Transverse colon (tissue), 4 donors: ENCODE measurements around the gene TTC9B. TPM values are rescaled to one million over a fixed set of nuclear protein-coding genes. Genes with fewer than 3 reads are reported as not detected.

Experiments used
- DNase-seq: peaks from one replicate; pipeline ENCODE4 v3.0.0-alpha.2; 2019
- H3K27ac ChIP-seq, 4 donors: fragments of 200-600 bp; sonication (generic); 2 replicates each; pipeline ENCODE4 v1.5.1; 2016 to 2018; ENCODE audit warnings: inconsistent platforms in 4 of 4
- H3K27me3 ChIP-seq: fragments of 200-600 bp; sonication (generic); 2 replicates; pipeline ENCODE4 v1.5.1; 2017; ENCODE audit warnings: inconsistent platforms
- H3K36me3 ChIP-seq, 4 donors: fragments of 200-600 bp; sonication (generic); 2 replicates each; pipeline ENCODE4 v1.5.1; 2017 to 2019; ENCODE audit warnings: inconsistent platforms in 4 of 4
- H3K4me1 ChIP-seq, 4 donors: fragments of 200-600 bp; sonication (generic); 2 replicates each; pipeline ENCODE4 v1.5.1; 2017 to 2020; ENCODE audit warnings: inconsistent platforms in 4 of 4
- H3K4me3 ChIP-seq, 4 donors: fragments of 200-600 bp; sonication (generic); 1 replicate in 1 of 4; 2 replicates in 3 of 4; pipeline versions ENCODE4 v1.5.1 to v1.6.1; 2017 to 2019; ENCODE audit warnings: inconsistent platforms in 4 of 4
- H3K9me3 ChIP-seq, 2 donors: fragments of 200-600 bp; sonication (generic); 2 replicates each; pipeline ENCODE4 v1.5.1; 2017 to 2019; ENCODE audit warnings: inconsistent platforms in 2 of 2
- EP300 ChIP-seq: sonication (generic); formaldehyde crosslinking; IDR thresholded peaks from one replicate; pipeline ENCODE4 v1.6.1; 2017; ENCODE audit warnings: antibody characterized with exemption, low read depth
- POLR2A ChIP-seq: fragments of 450-650 bp; IDR thresholded peaks from one replicate; pipeline ENCODE4 v1.6.1; 2016; ENCODE audit warnings: antibody characterized with exemption, mild to moderate bottlenecking, moderate library complexity
- POLR2AphosphoS5 ChIP-seq, 3 donors: sonication (generic); formaldehyde crosslinking; IDR thresholded peaks; one replicate each; pipeline ENCODE4 v1.6.1; 2016; ENCODE audit warnings: antibody characterized with exemption in 3 of 3
- WGBS, 2 donors: methylation state at CpG; one replicate each; pipeline ENCODE4 v1.1.5; 2018; ENCODE audit warnings: low coverage in 1 of 2; 5-methylcytosine and 5-hydroxymethylcytosine counted together
- in situ Hi-C, 4 donors: fragments of 200-750 bp; cut with MboI; loops; one replicate each; pipeline versions ENCODE4 v1.15.0 to v1.15.1; 2017; ENCODE audit warnings: low sequenced_read_pairs in 3 of 4, low pct_ligation_motif_present in 1 of 4, low pct_unique_long_range_greater_than_20kb in 1 of 4
- intact Hi-C: fragments of 100-400 bp; cut with DNase I; formaldehyde crosslinking; loops from one replicate; pipeline ENCODE4 v1.15.1; 2023; ENCODE audit warnings: low total_unique reads
- total RNA-seq, 4 donors: library from RNA; depleted of rRNA; stranded (reverse); fragments of >200 nt; gene quantifications; one replicate each; pipeline ENCODE4 v1.1.0, GENCODE V29; 2016
- TF ChIP-seq, protein P1 (sequence below), 5 experiments: fragments of 200-600 bp in 3 of 5; fragments of 450-650 bp in 2 of 5; sonication (generic) in 3 of 5; IDR thresholded peaks; 1 replicate in 2 of 5; 2 replicates in 3 of 5; pipeline ENCODE4 v1.5.1; 2016 to 2017; ENCODE audit warnings: antibody characterized with exemption in 5 of 5, inconsistent platforms in 3 of 5, mild to moderate bottlenecking in 2 of 5, moderate library complexity in 1 of 5

TTC9B gene
- total RNA-seq, 4 donors from 2014 or later = not detected

DNA sequence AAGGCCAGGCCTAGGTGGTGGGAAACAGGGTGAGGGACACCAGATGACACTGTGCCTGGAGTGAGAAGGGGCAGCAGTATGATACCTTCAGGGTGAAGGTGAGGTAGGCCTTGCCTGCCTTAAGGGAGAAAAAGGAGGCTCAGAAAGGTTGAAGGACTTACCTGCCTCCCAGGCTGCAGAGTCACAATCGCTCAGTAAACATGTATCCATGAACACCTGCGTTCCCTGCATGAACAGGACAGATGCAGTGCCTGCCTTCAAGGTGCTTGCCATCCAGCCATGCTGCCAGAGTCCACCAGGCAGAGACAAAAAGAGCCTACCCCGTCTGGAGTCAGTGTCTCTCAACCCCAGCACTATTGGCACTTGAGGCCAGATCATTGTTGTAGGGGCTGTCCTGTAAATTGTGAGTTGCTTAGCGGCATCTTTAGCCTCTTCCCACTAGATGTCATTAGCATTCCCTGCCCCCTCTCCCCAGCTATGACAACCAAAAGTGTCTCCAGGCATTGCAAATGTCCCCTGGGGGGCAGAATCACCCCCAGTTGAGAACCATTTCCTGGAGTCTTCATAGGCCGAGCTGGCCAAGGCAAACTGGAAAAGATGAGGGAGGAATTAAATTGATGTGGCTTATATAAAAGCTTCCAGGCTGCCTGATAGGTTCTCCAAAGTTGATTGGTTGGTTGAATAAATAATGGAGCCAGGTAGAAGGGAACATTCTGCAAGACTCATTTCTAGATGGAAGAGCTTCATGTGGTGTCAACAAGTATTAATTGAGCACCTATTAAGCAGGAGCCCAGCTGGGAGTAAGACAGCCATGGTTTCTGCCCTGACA, 25.2 kb downstream of the TTC9B start:
- Histone ChIP-seq H3K27me3 (no peaks in the 10 kb centered on the region), H3K36me3 (no peaks in the 10 kb centered on the region), H3K4me1 (peaks cover 6 to 26% (median 16%) of the 10 kb centered on the region in 4 donors), H3K27ac (no peak overlapping the region), H3K4me3 (no peak overlapping the region), H3K9me3 (no peaks in the 10 kb centered on the region)
- intact Hi-C loops = loop anchor here (2.0 kb wide), 1 partner anchor 28 kb away; no protein-coding TSS in a partner anchor
- WGBS, 2 donors = 85 to 86% methylated on average over 1 to 5 of the region's 5 CpGs
- in situ Hi-C loops = no loop called here
- TF ChIP-seq, protein P1, sequence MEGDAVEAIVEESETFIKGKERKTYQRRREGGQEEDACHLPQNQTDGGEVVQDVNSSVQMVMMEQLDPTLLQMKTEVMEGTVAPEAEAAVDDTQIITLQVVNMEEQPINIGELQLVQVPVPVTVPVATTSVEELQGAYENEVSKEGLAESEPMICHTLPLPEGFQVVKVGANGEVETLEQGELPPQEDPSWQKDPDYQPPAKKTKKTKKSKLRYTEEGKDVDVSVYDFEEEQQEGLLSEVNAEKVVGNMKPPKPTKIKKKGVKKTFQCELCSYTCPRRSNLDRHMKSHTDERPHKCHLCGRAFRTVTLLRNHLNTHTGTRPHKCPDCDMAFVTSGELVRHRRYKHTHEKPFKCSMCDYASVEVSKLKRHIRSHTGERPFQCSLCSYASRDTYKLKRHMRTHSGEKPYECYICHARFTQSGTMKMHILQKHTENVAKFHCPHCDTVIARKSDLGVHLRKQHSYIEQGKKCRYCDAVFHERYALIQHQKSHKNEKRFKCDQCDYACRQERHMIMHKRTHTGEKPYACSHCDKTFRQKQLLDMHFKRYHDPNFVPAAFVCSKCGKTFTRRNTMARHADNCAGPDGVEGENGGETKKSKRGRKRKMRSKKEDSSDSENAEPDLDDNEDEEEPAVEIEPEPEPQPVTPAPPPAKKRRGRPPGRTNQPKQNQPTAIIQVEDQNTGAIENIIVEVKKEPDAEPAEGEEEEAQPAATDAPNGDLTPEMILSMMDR (IDR thresholded peaks at IDR 0.05) = no peak
- no peak for TF ChIP-seq POLR2AphosphoS5 (IDR thresholded peaks at IDR 0.05)
- no peak for TF ChIP-seq EP300
- no peak for TF ChIP-seq POLR2A
- DNase-seq = no peak

DNA sequence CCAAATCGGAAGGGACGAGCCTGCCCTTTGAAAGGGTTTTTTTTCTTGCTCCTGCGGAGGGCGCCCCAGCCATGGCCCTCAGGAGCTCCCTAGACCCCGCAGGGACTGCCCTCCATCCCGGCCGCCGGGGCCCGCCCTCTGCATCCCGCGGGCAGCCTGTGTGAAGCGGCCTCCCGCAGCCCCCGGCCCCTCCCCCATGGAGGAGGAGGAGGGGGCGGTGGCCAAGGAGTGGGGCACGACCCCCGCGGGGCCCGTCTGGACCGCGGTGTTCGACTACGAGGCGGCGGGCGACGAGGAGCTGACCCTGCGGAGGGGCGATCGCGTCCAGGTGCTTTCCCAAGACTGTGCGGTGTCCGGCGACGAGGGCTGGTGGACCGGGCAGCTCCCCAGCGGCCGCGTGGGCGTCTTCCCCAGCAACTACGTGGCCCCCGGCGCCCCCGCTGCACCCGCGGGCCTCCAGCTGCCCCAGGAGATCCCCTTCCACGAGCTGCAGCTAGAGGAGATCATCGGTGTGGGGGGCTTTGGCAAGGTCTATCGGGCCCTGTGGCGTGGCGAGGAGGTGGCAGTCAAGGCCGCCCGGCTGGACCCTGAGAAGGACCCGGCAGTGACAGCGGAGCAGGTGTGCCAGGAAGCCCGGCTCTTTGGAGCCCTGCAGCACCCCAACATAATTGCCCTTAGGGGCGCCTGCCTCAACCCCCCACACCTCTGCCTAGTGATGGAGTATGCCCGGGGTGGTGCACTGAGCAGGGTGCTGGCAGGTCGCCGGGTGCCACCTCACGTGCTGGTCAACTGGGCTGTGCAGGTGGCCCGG, 26.1 kb downstream of the TTC9B start:
- H3K36me3 ChIP-seq = no peaks in the 10 kb centered on the region
- WGBS, 2 donors = 31% methylated on average over 19 of the region's 62 CpGs; no CpG with 5 or more reads in 1 of the 2 donors
- H3K4me1 ChIP-seq = peaks cover 6 to 26% (median 16%) of the 10 kb centered on the region in 4 donors
- H3K9me3 ChIP-seq = no peaks in the 10 kb centered on the region
- TF ChIP-seq POLR2A = no peak
- peak overlapping the region; percentile 95 to 99 (median 98) for H3K27ac ChIP-seq
- in situ Hi-C loops (no loop called here), intact Hi-C loops (loop anchor here (2.0 kb wide), 1 partner anchor 29 kb away; no protein-coding TSS in a partner anchor)
- H3K4me3 ChIP-seq = peak overlapping the region; percentile 77 to 95 (median 92)
- H3K27me3 ChIP-seq = no peaks in the 10 kb centered on the region
- peak; percentile 37 for DNase-seq

DNA sequence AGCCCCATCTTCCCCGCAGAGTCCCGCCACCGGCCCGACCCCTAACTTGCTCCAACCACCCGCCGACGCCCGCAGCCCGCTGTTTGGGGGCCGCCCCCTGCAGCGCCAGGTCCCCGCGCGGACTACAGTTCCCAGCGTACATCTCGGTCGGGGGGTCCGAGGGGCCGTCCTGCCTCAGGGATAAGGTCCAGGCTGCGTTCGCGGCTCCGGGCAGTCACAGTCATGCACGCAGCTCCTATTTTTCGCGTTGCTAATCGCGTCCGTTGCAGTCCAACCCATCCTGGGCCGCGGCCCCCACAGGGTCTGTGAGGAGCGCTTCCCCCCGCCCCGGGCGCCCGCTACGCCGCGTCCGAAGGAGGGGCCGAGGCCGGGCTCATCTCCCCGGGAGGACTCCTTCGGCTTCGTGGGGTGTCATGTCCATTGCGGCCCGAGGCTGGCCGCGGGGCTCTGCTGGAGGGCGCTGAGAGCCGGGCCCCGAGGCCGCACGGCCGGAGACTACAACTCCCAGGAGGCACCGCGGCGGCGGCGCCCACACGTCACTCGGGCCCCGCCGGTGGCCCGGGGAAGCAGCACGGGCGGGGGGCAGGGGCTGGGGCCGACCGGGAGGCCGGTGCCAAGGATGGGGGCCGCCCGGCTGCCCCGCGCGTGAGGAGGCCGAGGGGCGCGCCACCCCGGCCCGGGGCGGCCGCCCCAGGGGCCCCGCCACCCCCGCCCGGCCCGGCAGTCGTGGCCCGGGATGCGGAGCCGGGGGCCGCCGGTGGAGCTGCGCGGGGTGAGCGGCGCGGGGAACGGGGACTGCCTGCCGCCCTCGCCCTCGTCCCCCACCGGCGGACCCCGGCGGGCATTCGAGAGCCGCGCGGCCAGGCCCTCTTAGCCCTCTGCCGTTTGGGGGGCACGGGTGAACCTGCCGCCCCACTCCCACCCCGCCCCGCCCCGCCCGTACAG, 27.0 kb downstream of the TTC9B start, which contains the start of gene MAP3K10:
TSS of gene MAP3K10 (plus strand) at position 536 of the 945 bp plus-strand sequence. CDS start 606 bp downstream, outside the sequence.
- Histone ChIP-seq H3K36me3 (no peaks in the 10 kb centered on the region), H3K27ac (peak within 1 kb of the TSS; percentile 95 to 99 (median 98)), H3K4me1 (peaks cover 6 to 26% (median 16%) of the 10 kb centered on the region in 4 donors), H3K4me3 (peak within 1 kb of the TSS; percentile 77 to 96 (median 92)), H3K27me3 (no peaks in the 10 kb centered on the region), H3K9me3 (no peaks in the 10 kb centered on the region)
- intact Hi-C loops = no loop called here
- TF ChIP-seq POLR2A (no peak), POLR2AphosphoS5 (IDR thresholded peaks at IDR 0.05) (peak in 1 of 3 donors; percentile 26)
- in situ Hi-C loops = no loop called here
- DNase-seq = peak; percentile 78
- 0% methylated on average over 23 of the region's 116 CpGs; no CpG with 5 or more reads in 1 of the 2 donors for WGBS, 2 donors

DNA sequence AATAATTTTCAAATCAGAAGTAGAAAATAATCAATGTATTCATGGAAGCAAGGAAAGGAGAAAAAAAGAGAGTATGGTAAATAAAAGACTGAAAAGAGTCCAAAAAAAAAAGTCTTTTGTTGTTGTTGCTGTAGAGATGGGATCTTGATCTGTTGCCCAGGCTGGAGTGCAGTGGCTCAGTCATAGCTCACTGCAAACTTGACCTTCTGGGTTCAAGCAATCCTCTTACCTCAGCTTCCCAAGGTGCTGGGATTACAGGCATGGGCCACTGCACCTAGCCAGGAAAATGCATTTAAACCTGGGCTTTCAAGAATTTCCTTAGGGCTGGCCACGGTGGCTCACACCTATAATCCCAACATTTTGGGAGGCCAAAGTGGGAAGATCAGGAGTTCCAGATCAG, 33.9 kb downstream of the TTC9B start:
- H3K27me3 ChIP-seq = no peaks in the 10 kb centered on the region
- TF ChIP-seq, protein P1 (IDR thresholded peaks at IDR 0.05) = no peak
- TF ChIP-seq EP300 (no peak), POLR2A (no peak), POLR2AphosphoS5 (IDR thresholded peaks at IDR 0.05) (no peak)
- H3K4me1 ChIP-seq = no peaks in the 10 kb centered on the region
- H3K9me3 ChIP-seq = no peaks in the 10 kb centered on the region
- H3K36me3 ChIP-seq = no peaks in the 10 kb centered on the region
- WGBS, 2 donors = 91% methylated on average over 1 of the region's 1 CpG; no CpG with 5 or more reads in 1 of the 2 donors
- DNase-seq = no peak
- intact Hi-C loops (no loop called here), in situ Hi-C loops (no loop called here)
- no peak overlapping the region for H3K4me3 ChIP-seq
- no peak overlapping the region for H3K27ac ChIP-seq
